SKM-1 (cell line): Measurements from ENCODE around the gene SAG.

Experiments used
- DNase-seq: peaks from one replicate; lab custom pipeline; 2025; ENCODE audit not compliant: unreplicated experiment; lab: John Stamatoyannopoulos, UW

Gene SAG

DNA sequence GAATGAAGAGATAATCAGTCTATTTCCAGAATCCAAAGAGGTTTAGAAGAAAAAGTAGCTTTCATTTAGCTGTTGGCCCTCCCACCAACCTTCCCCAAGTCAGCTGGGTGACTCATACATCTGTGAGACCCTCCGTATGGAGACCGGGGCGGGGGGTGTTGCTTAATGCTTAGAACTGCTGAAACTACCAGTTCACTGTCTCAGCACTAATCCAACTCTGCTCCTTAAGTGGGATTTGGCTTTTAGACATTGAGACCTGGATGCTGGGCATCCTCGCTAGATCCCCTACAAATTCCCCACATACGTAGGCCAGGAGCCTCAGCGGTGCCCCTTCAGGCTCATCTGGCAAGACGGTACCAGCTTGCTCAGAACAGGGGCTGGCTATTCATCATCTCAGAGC is at the start of gene SAG:
Gene SAG, plus strand, starts transcription at position 252 of the 400 bp plus-strand sequence. CDS start 1,374 bp downstream, outside the sequence.
- DNase-seq: no peak

DNA sequence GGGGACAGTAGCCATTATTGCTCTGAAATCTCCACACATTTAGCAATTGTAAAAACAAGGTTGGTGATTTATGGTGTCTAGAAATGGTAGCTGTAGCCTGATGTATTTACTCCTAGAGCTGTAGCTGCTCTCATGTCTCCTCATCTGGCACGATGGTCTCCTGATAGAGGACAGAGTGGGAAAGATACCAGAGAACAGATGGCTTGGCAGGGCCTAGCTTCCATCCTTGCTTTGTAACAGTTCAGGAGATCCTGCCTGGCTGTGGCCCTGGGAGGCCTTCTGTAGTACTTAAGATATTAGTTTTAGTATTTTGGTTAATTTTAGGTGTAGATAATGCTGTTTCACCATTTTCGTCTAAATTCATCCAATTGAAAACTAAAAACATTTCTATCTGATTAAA is 49.4 kb upstream of the SAG start:
- DNase-seq: no peak

DNA sequence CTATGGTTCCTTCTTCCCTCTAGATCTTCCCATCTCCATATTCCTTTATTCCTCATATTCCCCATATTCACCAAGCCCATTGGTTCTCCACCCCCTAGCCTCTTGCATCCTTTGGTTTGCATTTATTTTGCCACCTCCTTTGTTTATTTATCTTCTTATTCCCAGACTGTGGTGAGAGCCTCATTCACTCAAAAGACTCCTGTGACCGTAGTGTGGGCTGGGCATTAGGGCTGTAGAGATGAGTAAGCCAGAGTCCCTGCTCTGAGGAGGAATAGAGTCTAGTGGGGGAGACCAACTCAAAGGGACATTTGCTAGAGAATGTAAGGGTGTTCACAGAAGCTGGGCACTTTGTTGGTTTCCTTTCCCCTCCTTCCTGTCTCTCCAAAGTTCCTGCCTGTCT is 47.9 kb upstream of the SAG start:
- DNase-seq: no peak

DNA sequence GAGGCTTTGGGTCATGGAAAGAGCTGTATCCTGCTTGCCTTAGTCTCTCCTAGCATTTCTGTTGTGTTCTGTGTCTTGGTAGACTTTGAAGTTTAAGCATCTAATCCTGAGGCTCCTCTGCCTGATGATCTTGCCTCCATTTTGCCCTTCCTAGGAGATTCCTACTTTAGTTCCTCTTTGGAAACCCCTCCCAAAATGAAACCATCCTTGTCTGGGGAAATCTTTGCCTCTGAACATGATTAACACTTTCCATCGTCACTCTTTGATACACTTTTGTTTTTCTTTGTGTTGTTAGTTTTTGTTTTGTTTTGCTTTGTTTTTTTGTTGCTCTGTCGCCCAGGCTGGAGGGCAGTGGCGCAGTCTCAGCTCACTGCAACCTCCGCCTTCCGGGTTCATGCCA is 47.0 kb upstream of the SAG start:
- DNase-seq: no peak

DNA sequence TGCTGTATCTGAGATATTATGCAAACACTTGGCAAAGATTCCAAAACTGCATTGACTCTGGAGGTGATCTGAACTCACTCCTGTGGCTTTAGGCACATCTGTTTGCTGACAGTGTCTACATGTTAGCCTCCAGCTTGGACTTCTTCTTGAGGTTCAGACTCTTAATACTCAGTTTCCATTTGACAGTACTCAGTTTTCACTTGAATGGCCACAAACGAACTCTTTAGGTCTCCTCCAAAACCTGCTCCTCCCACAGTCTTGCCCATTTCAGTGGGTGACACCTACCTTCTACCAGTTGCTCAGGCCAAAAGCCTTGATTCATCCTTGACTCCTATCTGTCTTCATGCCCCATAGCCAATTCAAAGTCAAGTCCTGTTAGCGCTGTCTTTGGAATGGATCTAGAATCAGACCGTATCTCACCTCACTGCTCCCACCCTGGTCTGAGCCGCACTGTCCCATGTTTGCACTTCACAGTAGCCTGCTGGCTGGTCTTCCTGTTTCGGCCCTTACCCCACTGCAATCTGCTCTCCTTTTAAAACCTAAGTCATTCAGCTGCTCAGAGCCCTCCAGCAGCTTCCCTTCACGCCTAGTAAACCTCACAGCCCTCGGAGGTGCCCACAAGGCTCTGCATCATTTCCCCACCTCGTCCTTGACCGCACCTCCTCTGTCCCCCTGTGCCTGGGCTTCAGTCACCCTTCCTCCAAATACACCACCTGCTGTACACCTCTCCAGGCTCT is 45.6 kb upstream of the SAG start:
- no peak for DNase-seq

DNA sequence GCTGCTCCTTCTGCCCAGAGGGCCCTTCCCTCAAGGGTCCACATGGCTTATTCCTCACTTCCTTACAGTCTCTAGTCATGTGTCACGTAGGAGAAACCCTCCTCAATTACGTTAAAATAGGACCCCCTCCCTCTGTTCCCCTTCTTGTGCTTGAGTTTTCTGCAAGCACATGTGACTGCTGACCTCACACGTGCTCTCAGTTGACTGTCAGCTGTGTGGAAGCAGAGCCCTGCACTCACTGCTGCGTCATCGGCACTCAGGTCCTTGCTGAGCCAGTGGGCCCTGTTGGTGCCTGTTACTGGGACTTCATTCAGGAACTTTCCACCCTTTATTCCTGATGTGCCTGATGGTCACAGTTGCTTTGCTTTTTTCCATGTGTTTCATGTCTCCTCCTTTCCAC is 45.1 kb upstream of the SAG start:
- no peak for DNase-seq

DNA sequence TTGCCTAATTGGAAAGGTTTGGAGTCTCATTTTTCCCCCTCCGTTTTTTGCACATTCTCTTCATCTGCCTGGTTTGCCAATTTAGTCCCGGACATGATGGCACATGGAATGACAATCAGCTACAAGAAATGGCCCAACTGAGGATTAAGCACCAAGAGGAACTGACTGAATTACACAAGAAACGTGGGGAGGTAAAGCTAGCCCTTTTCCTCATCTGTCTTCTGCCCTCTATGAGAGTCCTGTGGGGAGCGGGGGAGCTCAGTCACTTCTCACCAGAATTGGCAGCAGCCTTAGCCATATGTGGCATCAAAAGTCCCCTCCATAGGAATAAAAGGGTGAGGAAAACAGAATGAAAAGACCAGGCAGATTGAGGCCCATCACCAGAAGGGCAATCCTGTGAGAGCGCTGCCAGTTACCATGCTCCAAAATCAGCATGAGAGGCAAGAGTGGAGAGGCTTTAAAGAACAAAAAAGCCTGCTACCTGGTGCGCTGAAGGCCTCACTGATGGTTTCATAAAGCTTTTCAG is 44.5 kb upstream of the SAG start:
- no peak for DNase-seq

DNA sequence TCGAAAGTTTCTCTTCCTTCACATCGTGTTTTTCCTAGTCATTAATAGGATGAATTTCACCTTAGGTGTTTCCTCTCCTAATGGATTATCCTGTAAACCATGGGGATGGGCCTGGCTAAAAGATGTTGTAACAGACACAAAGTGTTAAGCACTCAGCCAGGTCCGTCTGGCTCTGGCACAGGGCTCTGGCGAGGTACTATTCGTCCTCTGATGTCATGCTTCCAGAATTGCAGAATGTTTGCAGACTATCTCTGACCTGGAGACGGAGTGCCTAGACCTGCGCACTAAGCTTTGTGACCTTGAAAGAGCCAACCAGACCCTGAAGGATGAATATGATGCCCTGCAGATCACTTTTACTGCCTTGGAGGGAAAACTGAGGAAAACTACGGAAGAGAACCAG is 42.9 kb upstream of the SAG start:
- no peak for DNase-seq

DNA sequence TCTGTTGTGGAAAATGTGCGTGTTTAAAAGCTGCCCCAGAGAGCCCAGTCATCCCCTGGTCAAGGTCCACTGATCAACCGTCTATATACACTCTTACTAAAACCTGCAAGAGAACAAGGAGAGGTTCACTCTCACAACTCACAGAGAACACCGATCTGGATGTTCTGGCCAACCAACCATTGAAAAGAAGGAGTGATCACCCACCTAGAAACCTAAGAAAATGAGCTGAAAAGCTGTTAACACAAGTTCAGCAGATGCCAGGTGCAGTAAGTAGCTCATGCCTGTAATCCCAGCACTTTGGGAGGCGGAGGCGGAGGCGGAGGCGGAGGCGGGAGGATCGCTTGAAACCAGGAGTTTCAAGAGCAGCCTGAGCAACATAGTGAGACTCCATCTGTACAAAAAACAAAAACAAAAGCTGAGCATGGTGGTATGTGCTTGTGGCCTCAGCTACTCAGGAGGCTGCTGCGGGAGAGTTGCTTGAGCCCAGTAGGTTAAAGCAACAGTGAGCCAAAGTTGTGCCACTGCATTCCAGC is 41.7 kb upstream of the SAG start:
- DNase-seq: no peak

DNA sequence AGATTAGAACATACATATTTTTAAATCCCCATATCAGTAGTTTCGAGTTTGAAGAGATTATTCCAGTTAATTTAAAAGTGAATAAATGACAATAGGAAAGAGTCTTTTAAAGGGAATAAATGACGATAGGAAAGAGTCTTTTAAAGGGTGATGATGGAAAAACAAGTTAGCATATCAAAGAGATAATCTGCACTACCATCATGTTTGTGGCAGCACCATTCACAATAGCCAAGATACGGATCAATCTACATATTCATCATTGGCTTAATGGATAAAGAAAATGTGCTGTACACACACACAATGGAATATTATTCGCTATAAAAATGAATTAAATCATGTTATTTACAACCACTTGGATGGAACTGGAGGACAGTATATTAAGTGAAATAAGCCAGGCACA is 41.1 kb upstream of the SAG start:
- no peak for DNase-seq

DNA sequence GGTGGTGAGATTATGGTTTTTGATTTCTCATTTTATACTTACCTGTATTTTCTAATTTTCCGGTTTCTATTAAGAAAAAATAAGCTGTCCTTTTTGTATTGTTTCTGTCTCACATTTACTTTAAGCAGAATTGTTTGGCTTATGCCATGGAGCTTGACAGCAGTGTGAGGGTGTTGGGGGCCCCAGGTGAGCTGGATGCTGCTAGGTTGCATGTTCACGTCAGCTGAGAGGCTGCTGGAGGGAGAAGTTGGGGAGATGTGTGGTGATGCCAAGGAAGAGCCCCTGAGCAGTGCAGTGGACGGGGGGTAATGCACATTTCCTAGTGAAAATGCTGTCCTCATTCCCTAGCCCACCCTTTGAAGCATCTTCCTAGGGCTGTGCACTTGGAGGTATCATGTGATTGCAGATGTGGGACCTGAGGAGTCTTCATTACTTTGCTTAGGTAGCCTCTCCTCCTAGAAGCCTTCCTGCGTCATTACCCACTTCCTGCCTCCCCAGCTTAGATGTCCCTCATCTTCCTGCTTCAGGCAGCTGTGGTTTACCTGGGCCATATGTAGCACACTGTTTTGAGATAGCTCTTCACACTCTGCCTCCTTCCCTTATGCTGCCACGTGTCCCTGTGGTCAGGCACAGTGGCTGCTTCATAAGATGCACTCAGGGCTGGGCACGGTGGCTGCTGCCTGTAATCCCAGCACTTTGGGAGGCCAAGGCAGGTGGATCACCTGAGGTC is 39.9 kb upstream of the SAG start:
- no peak for DNase-seq

DNA sequence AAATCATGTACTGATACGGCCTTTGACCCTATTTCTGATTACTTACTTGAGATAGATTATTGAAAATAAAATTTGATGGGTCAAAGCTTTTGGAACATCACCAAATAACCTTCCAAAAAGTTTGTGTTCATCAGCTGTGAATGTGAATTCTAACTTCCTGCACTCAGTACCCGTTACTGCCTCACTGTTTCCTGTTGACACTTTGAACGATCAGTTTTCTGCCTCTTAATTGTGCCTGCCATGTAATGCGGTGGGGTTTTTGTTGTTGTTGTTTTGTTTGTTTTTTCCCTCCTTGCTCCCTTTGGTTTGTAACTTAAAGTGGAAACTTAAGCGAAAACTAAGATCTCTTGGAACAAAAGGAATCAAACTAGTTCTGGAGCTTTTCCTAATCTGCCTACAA is 37.2 kb upstream of the SAG start:
- DNase-seq: no peak

DNA sequence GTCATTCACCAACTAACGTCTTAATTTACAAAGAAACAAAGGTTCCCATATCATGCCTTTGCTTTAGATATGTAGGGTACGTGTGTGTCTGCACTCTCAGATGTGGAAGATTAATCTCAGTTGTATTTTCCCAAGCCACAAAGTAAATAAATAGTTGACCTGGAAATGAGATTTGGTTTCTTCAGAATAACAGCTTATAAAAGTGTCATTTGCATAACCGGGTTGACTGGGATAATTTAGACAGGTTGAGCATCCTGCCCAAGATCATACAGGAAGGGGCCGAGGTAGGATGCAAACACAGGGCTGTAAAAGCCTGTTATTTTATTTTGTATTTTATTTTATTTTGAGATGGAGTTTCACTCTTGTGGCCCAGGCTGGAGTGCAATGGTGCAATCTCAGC is 36.7 kb upstream of the SAG start:
- DNase-seq: no peak

DNA sequence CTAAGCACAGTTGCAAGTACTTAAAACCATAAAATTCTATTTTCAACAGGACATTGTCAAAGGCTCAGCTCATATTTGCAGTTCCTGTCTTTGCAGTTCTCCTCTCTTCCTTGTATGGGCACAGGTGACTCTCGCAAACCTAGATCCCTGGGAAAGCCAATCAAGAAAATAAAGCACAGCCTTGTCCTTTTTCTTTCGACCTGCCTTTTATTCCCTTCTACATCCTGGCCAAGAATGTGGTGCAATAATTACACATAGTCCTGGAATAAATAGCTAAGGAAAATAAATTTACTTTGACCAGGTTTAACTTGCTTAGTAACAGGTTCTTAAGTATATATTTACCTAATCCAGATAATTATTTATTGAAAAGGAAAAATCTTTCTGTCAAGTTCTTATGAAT is 35.9 kb upstream of the SAG start:
- no peak for DNase-seq

DNA sequence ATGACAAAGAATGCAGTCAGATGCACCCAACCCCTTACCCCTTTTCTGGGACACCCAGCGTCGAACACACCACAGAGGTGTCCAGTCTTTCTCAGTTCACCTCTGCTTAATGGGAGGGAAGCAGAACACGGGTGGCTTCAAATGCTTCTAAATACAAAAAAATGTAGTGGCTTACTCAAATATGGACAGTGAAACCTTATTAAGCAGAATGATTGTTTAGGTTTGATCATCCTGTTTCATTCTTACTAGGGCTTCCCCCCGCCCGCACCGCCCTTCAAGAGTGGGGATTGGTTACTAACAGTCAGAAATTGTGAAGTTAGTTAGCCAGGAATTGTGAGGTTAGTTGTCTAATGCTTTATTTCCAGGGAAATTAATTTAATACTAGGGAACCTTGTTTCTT is 34.5 kb upstream of the SAG start:
- DNase-seq: no peak

DNA sequence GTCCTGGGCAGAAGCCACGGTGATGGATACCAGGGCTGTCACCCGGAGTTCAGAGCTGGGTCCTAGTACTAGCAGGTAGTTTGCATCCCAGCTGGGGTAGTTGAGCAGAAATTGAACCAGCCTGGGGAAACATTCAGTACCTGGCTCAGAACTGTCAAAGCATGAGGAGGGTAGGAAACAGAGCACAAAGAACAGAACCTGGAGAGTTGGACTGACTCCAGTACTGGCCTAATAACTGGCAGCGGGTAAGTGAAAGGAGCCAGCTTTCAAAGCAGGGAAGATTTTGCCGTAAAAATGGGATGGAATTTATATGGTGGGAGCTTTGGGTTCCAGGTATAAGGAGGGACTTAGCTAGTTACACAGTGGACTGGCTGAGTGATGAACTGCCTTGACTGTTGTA is 32.4 kb upstream of the SAG start:
- DNase-seq: no peak

DNA sequence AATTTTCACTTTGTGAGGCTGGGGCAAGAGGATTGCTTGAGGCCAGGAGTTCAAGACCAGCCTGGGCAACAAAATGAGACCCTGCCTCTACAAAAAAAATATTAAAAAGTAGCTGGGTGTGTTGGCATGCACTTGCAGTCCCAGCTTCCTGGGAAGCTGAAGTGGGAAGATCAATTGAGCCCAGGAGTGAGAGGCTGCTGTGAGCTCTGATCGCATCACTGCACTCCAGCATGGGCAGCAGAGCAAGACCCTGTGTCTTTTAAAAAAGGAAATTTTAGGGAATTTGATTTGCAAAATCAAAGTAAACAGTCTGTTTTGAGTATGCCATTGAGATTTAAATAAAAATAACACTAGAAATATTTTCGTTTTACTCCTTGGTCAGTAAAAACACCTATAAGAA is 28.7 kb upstream of the SAG start:
- DNase-seq: no peak

DNA sequence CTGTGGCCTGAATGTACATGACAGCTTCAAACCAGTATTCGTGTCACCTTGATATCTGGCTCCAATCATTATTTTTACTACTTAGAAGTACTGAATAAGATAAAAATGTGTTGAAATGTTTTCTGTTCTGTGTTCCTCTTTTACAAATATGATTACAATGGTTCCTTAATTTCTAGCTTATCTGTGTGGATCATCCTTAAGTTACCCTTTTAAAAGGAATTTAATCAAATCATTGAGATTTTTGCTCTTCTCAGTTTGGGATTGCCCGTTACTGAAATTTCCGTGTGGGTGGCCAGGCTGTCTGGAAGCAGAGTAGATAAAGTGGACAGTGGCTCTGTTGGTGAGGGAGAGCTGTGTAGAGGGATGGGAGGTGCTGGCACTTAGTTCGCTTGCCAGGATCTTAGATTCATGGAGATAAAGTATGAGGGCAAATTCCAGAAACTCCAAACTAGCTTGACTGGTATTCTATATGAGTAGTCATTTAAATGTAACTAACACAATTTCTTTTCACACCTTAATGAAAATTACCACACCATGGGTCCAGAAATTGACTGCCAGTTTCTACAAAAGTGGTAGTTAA is 27.4 kb upstream of the SAG start:
- DNase-seq: no peak

DNA sequence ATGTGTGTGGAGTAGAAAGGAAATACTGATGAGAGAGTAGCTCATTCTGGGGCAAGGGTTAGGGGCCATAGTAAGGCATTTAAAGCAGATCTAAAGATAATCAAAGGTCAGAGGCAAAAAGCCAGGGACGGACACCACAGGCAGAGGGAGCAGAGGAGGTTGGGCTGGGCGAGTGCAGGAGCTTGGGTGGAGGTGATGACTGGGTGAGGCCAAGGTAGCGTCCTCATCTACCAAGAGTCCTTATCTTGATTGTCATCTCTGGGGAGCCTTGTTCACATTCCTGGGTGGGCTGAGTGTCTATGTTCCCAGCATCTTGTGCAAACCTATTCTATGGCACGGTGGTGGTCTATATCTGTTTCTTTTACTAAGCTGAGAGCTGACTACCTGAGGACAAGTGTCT is 26.1 kb upstream of the SAG start:
- DNase-seq: no peak

DNA sequence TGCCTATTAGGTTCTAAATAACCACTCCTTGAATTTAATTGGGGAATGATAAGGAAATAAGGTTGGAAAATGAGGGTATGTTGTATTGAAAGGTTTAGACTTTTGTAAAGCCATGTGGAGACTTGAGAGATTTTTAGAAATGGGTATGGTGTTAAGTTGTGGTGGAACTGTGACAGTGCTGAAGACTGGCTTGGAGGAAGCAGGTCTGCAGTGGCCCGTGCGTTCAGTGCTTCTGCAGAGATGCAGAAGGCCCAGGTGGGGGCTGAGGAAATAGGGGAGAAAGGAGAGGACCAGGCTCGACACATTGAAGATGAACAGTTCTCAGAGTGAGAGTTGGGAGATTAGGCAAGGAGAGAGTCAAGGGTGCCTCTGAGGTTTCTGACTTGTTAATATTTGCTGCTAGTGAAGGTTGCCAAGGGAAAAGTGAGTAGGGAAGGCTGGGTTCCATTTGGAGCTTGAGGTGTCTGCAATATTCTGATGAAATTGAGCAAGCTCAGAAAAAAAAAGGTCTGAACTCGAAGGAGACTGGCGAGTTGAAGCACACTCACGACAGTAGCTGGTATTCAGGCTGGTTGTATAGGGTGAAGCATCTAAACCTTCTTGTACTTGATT is 25.5 kb upstream of the SAG start:
- no peak for DNase-seq

DNA sequence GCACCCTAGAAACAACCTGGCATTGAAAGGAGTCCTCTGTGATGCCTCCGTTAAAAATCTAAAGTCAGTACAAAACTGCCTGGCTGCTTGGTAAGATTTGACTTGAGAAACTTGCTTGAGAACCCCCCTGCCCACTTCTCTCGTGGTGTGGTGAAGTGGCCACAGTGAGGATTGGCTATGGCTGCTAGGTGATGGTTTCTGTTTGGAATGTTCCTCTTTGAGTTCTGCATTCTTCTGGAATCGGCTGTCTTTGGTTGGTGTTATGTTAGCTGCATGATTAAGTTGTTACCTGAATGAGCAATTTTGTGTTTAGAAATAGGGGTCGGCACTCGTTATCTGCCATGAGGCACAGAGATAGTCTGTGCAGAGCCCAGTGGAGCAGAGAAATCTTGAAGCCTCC is 21.7 kb upstream of the SAG start:
- DNase-seq: no peak

DNA sequence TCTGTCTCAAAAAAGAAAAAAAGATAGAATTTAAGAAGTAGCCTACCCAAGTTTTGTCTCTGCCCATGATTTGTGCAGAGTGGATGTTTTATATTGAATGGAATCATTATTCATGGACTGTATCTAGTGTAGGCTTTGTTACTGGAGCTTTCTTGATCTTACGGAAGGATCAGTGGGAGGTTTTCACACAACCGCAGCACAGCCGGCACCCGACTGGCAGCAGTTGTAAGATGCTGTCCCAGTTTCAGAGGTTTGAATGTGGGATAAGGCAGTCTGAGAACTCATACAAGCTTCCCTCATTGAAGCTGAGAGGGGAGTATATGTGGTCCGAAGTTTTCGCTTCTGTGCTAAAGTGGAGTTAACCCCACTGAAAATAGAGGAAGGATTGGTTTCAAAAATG is 19.7 kb upstream of the SAG start:
- no peak for DNase-seq
